ENCODE data around the gene CRYL1.

DNA sequence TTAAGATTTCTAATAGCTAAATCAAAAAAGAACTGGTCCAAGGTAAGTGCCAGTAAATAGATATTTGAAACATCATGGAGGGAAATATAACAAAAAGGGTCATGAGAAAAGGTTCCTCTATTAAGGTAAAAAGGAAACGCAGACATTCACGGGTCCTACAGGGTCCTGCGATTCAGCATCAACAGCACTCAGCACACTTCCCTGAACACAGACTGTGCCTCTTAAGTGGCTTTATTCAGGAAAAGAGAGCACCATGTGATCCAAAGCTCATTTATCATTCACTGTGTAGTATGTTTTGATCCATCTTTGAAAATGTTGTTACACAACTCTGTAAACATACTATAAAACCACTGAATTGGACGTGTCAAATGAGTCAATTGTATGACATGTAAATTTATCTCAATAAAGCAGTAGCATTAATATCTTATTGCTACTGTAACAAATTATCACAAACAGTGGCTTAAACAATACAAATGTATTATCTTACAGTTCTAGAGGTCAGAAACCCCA is 33.7 kb downstream of the CRYL1 start:
- TF ChIP-seq POLR2A (IDR thresholded peaks at IDR 0.05) = no peak
- TF ChIP-seq, protein P1, sequence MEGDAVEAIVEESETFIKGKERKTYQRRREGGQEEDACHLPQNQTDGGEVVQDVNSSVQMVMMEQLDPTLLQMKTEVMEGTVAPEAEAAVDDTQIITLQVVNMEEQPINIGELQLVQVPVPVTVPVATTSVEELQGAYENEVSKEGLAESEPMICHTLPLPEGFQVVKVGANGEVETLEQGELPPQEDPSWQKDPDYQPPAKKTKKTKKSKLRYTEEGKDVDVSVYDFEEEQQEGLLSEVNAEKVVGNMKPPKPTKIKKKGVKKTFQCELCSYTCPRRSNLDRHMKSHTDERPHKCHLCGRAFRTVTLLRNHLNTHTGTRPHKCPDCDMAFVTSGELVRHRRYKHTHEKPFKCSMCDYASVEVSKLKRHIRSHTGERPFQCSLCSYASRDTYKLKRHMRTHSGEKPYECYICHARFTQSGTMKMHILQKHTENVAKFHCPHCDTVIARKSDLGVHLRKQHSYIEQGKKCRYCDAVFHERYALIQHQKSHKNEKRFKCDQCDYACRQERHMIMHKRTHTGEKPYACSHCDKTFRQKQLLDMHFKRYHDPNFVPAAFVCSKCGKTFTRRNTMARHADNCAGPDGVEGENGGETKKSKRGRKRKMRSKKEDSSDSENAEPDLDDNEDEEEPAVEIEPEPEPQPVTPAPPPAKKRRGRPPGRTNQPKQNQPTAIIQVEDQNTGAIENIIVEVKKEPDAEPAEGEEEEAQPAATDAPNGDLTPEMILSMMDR (IDR thresholded peaks at IDR 0.05) = no peak

Data from adrenal gland (tissue), 5 donors.